GM20000 (cell line): Measurements from ENCODE around the gene LACTB.

Experiments
- DNase-seq: peaks from one replicate; pipeline ENCODE4 v3.0.0; 2012; ENCODE audit warnings: low spot score
- CTCF ChIP-seq: IDR thresholded peaks from 2 replicates; pipeline ENCODE4 v1.5.1; 2012; ENCODE audit warnings: mild to moderate bottlenecking, control low read depth; ENCODE audit errors: extremely low read depth, missing control alignments

LACTB gene

GRCh38 chr15:63180746-63181145 lies 59.1 kb downstream of the LACTB start:
- no peak for TF ChIP-seq CTCF
- no peak for DNase-seq

DNA sequence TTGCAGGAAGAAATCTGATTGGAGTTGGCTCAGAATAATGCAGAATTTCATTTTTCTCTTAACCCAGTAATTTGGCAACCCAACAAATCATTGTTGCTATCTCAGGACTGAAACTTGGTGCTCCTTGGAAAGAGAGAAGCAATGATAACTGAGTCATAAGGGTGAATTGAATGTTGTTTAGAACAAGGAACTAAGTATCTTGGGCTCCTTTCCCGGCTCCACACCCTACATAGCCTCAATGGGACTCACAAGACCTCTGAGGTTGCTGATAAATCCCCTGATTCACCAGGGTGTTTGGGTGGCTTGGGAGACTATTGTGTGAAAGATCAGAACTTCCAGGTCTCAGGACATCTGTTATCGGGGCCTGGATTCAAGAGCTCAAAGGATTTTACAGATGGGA lies 60.0 kb downstream of the LACTB start:
- DNase-seq: no peak
- TF ChIP-seq CTCF: no peak

DNA sequence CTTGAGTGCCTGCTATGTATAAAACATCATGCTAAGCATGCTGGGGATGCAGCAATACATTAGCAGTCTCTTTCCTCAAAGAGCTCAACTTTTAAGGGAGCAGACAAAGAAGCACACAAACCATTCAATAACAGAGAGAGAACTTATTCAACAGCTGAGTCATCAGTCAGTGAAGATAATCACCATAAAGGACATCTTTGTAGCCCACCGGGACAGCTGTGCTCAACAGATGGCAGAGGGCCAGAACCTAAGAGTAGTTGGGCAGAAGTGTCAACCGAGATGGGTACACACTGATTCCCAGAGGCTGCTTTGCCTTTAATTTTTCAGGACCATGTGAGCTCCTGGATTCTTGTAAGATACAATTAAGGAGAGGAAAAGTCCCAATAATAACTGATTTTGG lies 63.5 kb downstream of the LACTB start:
- no peak for TF ChIP-seq CTCF
- no peak for DNase-seq

DNA sequence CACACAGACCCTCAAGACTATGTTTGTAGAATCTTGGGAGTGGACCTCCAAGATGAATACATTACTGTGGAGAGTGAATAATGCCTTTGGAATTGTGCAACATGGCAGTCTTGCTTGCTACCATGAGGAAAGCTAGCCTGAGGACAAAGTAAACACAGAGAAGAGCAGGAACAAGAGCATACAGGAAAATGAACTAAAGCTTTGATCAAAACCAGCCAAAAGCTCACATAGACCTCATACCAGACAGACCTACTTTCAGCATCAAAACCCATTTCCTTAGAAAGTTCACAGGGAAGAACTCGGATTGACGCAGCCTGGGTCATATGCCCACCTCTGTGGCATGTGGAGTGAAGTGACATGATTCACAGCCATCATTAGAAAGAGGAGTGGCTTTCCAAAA lies 64.4 kb downstream of the LACTB start:
- no peak for DNase-seq
- TF ChIP-seq CTCF: no peak

DNA sequence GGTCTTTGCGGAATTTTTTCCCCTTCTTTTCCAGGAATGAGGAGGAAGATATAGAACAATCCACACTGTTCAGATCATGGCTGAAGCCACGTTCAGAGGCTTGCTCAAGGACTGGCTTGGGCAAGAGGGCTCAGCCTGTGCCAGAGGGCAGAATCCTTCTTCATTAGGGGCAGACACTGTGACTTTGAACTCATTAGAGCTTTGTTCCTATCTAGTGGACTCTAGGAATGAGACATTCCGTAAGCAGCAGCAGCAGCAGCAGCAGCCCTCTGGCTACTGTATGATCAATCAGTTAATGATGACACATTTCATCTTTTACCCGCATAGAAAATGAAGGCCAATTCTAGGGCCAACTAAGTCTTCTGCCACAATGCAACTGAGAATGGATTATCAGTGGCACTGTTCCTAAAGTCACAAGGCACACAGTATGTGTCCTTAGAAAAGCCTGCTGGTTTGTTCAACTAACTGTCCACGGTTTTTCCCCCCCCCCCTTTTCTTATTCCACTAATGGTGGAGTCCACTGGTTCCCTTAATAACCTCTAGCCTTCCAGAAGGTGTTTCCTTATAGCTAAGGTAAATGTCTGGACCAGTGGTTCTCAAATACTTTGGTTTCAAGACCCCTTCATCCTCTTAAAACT lies 66.0 kb downstream of the LACTB start:
- TF ChIP-seq CTCF: no peak
- no peak for DNase-seq

- peak; percentile 33 for DNase-seq
- TF ChIP-seq CTCF: no peak
These were observed 66.7 kb downstream of the LACTB start for GRCh38 chr15:63188247-63188925.

DNA sequence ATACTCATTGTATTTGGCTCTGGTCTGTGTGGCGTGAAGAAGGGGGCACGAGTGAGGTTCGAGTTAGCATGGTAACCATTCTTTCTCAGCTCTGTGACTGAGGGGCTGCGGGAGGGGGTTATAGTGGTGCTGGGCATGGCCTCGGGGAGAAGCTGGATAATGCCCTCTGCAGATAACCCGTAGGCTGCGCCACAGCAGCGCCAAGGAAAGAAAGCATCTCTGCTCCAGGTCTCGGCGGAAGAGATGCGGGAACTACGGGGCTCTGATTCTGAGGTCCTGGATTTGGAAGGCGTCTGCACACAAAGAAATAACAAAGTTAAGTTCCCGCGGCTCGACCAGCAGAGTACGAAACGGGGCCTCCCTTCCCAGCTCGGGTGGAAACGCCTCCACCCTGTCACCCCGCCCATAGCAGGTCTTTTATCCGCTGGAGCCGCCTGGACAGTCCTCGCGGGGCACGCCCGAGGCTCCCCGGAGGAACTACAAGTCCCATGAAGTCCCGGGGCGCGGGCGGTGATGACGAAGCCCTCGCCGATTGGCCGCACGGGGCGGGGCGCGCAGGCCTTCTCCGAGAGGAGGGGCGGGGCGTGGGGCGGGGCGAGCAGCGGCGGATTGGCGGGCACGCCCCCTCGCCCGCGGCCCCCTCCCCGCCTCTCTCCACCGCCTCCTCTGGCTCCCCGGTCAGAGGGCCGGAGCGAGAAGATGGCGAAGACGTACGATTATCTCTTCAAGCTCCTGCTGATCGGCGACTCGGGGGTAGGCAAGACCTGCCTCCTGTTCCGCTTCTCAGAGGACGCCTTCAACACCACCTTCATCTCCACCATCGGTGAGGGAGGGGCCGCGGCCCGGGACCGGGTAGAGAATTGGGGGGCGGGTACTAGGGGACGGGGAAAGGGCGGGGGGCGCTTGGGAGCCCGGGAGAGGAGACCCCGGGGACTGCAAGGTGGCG lies 67.5 kb downstream of the LACTB start, which contains the start of gene RAB8B:
TSS of gene RAB8B (plus strand) at position 681 of the 946 bp plus-strand sequence. CDS start at position 700, 19 bp downstream.
- peak; percentile 92 for DNase-seq
- no peak for TF ChIP-seq CTCF
